ENCODE data around the gene IQCK.

IQCK gene

DNA sequence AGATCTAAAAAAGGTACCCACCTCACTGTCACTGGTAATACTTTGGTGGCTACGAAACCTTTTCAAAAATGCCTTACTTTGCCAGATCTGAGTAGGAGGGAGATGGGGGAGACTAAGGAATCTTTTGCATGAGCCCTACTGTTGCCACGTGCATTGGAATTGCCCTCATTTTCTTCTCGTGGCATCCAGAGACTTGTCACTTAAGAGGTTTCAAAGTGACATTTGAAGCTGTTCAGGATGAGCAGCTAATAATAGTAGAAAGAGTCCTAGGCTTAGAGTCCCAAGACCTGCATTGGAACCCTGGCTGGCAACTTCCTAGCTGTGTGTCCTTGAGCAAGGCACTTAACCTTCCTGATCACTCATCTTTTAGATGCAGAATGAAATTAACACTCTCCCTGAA lies 123.1 kb downstream of the IQCK start:
- DNase-seq, result no peak

DNA sequence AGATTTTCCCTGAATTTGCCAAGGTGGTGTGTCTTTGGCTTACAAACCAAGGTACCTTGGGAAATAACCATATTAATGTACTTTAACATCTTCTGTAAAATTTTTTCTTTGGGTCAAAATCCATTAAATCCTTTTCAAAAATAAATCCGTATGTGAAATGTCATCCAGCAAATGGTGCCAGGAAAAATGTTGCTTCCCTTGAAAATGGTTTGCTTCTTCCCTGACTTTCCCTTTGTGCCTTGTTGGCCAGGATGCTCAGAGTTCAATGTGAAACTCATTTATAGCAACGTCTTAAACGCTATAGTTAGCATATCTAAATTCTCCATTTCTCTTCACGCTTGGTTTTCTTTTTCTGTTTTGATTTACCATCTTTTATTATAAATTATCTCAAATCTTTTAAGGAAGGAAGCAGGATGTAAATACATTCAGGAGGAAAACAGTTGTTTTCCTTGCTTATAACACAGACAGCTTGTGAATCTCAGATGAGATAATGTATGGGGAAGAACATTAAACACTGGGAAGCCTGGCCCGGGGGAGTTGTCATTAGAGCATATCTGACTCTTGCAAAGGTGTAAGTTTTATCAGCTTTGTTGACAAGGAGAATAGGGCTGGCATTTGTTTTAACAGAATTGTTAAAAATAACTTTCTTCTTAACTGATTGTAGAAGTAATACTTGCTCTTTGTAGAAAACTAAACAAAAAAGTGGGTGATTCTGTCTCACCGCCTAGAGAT lies 124.5 kb downstream of the IQCK start:
- DNase-seq, result no peak

DNA sequence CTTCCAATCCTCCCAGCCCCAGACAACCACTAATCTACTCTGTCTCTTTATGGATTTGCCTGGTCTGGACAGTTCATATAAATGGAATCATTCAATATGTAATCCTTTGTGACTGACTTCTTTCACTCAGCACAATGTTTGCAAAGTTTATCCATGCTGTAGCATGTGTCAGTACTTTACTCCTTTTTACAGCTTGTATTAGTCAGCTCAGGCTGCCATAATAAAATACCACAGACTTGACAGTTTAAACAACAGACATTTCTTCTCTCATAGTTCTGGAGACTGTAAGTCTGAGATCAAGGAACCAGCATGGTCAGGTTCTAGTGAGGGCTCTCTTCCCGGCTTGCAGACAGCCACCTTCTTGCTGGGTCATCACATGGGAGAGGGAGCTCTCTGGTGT lies 125.3 kb downstream of the IQCK start:
- DNase-seq, result no peak

DNA sequence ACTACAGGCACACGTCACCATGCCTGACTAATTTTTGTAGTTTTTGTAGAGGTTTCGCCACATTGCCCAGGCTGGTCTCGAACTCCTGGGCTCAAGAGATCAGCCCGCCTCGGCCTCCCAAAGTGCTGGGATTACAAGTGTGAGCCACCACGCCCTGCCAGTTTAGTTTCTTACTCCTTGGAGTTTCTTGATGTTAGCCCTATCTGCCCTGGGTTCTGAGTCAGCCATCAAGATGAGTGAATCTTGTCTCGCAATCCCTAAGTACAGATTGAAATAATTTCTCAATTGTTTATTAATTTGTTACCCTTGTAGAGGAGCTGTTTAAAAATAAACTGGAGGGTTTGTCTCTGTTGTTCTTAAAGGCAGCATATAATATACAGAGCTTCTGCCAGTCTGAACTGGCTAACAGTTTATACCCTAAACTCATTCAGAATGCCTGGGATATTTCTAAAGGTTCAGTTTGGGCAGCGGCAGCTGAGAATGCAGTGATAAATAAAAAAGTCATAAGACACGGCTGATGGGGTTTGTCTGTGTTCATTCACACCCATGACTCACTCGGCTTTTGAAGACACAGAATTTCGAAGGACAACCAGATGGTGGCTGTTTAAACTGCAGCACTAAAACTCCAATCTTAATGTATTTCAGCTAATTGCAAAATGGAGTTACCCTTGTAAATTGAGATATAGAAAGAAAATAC lies 127.0 kb downstream of the IQCK start:
- no peak for DNase-seq

DNA sequence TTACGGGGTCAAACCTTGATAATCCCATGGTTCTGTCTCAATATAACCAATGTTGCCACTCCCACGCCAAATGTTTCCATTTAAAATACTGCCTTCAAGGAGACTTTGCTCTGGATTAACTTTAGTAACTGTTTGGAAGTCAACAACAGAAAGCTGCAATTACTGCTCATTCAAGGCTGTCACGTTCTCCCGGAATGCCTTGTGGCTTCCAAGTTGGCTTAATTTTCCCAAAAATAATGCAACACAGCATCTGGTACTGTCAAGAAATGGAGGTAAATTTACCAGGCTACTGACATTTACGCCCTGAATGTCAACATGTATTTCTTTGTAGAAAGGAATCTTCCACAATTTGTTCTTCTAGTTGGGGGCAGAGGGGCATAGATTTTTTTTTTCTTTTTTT lies 128.4 kb downstream of the IQCK start:
- no peak for DNase-seq

DNA sequence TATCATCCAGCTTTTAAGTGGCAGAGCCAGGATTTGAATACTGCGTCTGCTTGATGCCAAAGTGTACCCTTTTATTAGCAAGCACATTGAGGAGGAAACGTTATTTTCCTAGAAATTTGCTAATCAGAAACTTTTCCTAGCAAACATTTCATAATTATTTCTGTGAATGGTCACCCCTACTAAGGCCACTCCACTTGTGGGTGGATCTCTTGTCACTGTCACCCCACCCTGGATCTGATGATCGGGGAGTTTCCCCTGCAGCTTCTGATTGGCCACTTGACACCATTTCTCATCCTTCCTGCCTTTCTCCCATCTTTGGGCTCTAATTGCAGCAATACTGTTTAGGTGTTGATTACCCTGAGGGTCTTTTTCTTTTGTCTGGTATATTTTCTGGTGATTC lies 130.7 kb downstream of the IQCK start:
- DNase-seq, result no peak

DNA sequence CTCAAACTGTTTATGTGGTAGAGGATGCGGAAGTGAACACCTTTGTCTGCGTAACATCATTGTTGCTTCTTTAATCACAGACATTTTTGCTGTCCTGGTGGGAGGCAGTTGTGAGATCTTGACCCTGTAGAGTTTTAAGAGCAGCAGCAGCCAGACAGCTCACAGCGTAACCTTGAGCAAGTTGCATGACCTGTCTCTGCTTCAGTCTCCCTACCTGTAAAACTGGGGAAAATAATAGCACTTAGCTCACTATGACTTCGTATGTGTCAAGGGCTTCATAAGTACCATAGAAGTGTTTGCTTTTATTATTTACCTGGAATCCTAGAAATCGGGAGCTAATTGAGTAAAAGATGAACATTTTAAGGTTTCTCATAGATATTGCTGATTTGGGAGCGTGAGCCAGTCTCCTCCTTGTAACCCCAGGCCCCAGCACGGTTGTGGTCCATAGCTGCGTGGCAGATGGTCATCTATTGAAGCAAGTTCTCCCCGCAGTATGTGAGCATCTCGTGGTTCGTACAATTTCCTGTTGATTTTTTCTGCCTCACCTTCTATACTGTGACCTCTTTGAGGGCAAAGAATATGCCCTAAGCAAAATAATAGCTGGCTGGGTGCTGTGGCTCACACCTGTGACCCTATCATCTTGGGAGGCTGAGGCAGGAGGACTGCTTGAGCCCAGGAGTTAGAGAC lies 132.2 kb downstream of the IQCK start:
- DNase-seq, result no peak

DNA sequence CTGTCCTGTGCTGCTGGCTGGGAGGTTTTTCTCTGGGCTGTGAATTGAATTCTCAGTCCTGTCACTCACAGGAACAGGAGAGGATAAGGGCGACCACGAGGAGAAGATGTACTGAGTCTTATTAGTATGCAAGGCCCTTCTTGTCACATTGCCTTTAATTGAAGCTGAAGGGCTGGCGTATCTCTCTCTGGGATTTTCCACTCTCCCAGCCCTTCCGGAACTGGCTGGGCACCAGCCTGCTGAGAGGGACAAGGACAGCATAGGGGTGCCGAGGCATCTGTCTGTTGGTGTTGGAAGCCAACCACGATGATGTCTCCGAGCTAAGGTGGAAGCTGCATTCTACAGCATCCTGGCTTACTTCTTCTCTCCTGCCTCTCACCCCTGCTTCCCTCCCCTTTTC lies 133.4 kb downstream of the IQCK start:
- no peak for DNase-seq

DNA sequence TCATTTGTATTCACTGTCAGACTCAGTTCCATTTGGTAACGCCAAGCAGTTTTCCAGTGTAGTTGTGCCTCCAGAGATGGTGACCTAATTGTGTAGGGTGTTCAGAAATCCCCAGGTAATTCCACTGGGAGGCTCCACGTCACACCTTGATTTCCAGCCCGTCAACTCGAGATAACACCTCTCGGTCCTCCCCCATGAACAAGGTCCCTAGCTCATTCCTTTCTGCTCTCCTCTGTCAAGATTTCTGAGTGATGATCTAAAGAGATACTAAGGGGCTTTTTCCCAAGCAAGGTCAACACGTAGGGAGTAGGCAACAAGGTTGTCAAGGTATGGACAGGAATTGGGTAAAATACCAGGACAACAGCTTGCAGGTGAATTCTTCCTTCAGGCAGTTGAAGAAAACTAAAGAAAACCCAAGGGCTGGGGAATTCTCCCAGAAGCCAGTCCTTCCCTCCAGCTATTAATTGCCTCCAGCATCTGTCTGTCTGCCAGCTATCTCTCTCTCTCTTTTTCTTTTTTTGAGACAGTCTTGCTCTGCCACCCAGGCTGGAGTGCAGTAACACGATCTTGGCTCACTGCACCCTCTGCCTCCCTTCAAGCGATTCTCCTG lies 135.2 kb downstream of the IQCK start:
- no peak for DNase-seq

DNA sequence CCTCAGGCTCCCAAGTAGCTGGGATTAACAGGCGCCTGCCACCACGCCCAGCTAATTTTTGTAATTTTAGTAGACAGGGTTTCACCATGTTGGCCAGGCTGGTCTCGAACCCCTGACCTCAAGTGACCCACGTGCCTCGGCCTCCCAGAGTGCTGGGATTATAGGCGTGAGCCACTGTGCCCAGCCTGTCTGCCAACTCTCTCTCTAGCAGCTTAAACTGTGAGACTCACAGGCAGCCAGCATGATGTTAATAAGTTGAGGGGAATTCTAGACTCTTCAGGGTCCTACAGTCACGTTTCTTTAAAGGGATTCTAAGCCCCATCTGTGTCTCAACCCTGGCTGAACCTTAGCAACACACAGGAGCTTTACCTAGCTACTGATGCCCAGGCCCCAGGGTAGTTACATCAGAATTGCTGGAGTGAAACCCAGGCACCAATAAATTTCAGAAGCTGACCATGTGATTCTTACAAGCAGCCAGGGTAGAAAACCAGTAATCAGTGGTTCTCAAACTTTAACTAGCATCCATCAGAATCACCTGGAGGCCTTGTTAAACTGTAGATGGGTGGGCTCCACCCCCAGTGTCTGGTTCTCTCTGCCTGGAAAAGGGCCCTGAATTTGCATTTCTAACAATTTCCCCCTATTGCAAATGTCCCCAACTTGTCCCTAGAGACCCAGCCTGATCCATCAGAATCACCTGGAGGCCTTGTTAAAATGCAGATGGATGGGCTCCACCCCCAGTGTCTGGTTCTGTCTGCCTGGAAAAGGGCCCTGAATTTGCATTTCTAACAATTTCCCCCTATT lies 135.9 kb downstream of the IQCK start:
- peak in 1 of 2 experiments; percentile 8 for DNase-seq

DNA sequence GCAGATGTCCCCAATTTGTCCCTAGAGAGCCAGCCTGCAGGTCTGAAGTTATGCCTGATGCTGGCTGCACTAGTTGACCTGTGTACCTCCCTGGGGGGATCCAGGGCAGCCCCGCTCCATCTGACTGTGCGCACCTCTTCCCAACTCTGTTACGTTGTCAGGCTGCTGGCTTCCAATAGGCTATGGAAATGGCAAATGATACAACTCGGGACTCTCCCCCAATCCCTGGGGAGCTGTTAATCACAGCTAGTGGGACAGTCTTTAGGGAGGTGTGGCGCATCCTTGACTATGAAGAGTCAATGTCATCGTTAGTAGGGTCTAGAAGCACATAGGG lies 136.4 kb downstream of the IQCK start:
- DNase-seq, result no peak

DNA sequence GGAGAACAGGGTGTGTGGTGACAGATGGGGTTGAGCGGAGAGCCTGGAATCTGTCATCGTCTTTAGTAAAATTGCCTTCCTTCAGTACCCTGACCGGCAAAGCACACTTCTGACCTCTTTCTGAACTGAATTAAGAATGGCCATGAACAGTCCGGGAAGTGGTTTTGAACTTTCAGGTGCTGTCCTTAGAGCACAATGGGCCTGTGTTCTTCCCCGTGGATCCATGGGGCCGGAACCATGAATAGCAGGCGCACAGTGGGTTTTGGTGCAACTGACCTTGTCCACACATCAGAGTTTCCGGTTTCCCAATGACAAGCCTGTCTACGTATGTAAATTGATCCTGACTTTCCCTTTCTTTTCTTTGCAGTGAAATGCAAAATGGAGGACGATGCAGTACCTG lies 138.0 kb downstream of the IQCK start:
- DNase-seq, result no peak

DNA sequence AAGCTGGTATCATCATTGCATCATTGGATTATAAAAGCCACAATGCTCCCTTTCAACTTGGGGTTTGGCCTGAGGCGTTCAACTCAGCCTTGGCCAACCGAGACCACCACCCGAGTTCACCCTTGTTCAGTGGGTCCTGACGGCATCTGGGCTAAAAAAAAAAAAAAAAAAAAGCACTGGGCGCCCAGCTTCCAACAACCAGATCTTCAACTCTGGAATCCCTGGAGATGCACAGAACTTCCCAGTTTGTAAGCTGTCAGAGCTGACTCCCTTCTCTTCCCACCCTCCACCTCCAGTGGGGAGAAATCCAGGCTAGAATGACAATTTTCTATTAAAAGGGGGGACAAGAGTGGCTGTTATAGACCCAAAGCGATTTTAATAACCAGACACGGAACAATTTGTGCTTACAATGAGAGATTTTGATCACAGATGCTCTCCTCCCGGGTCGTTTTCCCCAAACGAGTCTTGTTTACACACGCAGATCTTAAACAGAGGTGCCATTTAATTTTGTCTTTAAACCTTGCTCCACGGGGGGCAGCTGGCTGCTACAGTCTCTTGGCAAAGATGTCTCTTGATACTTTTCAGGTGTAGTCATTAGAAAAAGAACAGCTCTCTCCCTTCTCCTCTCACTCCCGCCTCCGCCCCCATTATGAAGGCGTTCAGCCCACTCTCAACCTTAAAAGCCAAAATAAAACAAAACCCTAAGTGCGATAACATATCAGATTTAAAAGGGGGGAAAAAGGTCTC lies 139.7 kb downstream of the IQCK start:
- no peak for DNase-seq

DNA sequence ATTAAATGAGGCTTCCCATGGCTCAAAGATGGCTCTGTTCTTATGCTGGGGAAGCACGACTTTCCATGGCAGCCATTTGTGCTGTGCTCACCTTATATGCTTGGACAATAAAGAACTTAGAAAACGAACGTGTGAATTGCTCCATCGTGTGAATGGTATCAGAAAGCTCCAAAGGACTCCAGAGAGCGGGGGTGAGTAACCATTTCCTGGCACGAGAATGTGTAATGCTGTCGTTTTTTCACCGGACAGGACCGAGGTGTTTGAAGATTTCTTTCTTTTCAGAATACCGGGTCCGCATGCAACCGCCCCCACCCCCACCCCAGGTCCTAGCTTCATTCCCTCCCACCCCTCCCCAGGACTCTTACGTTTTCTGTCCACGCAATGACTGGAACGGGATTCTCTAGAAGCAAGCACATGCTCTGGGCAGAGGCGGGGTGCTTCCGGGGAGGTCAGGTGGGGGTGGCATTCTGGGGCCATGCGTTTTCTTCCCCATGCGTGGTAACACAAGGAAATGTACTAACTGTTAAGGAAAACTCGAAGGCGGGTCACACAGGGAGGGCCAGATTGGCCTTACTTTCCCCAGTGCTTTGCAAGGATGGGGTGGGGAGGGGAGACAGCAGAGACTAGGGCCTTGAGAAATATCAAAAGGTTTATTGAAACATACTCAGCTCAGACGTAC lies 140.4 kb downstream of the IQCK start:
- no peak for DNase-seq

DNA sequence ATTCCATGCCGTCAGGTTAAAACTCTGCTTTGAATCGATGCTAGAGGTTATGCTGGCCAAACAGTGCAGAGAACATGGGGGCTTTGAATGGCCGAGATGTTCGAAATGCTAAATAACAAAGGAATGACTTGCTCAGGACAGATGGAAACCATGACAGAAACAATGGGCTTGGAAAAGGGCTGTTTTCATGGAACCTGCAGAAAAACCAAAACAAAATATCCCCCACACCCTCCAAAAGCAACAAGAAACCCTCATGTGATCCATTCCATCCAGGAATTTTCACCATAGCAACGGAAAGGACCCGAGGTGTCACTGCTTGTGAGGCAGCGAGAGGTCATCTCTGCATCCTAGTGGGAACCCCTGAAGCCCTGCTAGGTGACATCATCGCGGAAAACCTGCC lies 141.1 kb downstream of the IQCK start:
- DNase-seq, result no peak

DNA sequence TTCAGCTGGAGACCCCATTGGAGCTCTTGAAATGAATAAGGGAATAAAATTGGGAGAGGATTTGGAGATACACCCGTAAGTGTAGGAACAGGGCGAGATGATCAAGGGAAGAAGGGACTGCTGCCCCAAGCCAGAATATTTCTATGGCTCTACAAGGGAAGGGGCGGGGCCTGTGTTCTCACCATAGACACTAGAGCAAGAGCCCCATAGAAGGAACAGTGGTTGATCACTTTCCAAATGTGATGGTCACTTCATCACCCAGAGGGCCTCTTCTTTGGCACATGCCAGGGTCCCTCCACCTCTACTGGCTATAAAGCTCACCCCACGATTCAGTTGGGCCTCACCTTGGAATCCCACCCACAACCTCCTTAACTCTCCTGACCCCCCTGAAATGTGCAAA lies 141.5 kb downstream of the IQCK start:
- no peak for DNase-seq

DNA sequence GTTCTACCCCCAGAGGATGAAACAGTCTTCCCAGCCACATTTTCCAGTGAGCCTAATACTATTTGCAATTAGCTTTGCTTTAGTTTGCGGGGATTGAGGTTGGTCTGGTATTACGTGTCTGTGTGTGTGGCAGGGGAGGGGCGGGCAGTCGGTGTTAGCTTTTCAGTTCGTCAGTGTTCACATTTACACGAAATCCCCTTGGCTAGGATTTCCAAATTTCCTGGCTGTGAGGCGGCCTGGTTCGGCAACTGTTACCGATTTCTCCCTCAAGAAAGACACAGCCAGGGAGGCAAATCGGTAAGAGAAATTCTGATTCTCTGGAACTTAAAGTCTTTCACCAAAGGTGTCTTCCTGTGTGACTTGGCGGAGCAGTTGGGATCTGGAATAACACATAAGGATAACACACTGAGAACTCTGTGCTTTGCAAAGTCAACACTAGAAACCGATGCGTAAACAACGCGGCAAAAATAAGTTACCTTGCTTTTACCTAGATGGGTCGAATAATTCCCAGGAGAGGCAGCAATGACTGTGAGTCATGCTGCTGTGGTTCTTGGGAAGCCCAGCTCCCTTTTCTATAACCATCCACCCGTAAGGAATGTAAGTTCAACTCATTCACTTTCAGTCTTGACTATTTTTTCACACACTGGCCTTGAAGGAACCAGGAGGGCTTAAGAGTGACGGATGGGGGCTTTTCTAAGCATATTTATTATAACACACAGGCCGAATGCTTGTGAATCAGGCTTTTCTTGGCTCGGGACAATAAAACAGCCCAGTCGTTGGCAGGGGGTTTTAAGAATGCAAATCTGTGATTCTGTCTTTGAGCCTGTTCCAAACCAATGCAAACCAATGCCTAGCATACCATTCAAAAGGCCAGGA lies 142.3 kb downstream of the IQCK start:
- DNase-seq, result no peak

DNA sequence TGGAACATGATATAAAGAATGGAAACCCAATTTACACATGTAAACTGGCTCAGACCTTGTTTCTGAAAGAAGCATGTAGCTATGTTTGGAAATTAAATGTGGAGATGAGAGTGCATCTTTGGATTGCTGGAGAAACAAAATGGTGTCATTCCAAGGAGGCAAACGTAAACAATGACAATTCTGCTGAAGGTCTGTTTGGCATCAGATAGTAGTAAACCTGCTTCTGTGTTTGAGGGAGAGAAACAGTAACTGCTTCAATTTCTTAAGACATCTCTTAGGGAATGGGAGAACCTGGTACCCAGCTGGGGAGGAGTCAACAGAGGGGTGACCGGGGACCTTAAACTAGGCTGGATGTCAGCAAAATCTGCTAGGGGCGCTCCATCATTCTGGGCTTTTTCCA lies 143.1 kb downstream of the IQCK start:
- DNase-seq, result no peak

DNA sequence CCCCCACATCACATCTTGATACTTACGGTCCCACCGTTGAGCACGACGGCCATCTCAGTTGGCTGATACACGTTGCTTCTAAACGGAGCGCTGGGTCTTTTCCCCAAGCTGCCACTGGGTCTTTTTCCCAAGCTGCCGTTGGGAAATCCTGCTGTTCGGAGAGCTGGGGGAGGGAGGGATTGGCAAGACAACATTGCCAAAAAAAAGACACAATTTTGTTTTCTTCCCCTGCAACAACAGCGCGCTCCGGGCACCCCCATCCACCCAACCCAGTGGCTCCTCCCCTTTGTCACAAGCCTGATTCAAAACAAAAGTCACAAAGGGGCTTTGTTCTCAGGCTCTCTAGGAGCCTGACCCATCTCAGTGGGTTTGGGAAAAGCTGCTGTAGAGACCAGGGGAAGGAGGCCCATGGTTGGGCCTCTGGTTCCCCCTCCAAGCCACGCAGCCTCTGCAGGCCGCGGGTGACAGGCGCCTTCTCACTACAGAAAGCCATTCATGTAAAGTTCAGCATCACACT lies 143.8 kb downstream of the IQCK start:
- DNase-seq, result no peak

DNA sequence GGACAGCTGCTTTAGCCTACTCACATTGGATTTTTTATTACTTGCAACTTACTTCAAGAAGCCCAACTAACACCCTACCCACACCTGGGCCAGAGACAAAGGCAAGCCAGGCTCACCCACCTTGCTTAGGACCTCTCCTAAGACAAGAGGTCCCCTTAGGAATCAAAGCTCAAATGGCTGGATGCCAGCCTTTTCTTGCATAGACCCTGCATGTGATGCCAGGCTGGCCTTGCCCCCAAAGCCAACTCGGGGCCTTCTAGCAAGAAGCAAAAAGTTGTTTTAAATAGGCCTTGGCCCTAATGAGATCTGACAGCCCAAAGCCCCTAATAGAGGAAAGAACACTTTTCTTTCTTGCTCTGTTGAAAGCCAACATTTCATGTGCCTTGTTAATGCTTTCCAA lies 145.9 kb downstream of the IQCK start:
- no peak for DNase-seq

Data from NCI-H2081 (cell line).